ENCODE data around the gene CD36. TPM values are rescaled to one million over a fixed set of nuclear protein-coding genes. Genes with fewer than 3 reads are reported as not detected.

The CD36 gene
- 208 TPM for total RNA-seq

DNA sequence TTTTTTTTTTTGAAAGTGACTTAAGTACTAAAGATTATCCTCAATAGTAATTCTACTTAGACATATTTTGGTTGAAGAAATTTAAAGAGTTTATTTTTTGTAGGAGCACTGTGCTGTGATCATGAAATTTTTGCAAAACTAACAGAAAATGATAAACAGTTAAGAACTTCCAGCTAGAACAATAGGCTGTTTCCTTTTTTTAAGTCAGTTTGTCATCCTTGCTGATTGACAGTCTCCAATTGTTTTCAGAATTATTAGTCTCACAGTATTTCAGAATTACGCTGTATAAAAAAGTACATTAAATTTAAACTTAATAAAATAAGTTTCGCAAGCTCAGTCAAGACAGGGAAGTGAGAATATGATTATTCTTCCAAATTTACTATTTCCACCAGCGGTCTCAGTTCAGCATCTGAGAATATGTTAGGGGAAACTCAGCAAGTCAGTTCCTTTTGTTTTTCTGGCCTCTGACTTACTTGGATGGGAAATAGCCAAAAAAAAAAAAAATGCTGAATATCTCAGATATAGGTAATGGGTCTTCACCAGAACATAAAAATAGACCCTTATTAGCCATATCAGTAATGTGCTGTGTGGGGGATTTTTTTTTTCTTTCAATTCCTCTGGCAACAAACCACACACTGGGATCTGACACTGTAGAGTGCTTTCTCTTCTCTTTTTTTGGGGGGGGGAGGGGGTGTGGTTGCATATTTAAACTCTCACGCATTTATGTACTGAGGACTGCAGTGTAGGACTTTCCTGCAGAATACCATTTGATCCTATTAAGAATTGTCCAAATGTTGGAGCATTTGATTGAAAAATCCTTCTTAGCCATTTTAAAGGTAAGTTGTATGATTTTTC lies at the start of gene CD36:
TSS of gene CD36 (plus strand) at position 732 of the 855 bp plus-strand sequence. CDS start 8,099 bp downstream, outside the sequence.
- DNase-seq (ENCODE audit: low spot score) (no peak), ATAC-seq (peak; percentile 84)
- intact Hi-C loops (cut with DNase I) = no loop called here

GRCh38 chr7:80589631-80590030 lies 48.8 kb upstream of the CD36 start:
- ATAC-seq (no peak), DNase-seq (ENCODE audit: low spot score) (no peak)
- intact Hi-C loops (cut with DNase I) = no loop called here

- DNase-seq (ENCODE audit: low spot score) (no peak), ATAC-seq (no peak)
- intact Hi-C loops (cut with DNase I) = no loop called here
These were observed 46.8 kb upstream of the CD36 start for GRCh38 chr7:80591654-80592053.

GRCh38 chr7:80593869-80594586 lies 44.4 kb upstream of the CD36 start:
- DNase-seq (ENCODE audit: low spot score) (no peak), ATAC-seq (no peak)
- intact Hi-C loops (cut with DNase I) = no loop called here

GRCh38 chr7:80596933-80597517 lies 41.4 kb upstream of the CD36 start:
- ATAC-seq (peak; percentile 84), DNase-seq (ENCODE audit: low spot score) (no peak)
- intact Hi-C loops (cut with DNase I) = no loop called here

DNA sequence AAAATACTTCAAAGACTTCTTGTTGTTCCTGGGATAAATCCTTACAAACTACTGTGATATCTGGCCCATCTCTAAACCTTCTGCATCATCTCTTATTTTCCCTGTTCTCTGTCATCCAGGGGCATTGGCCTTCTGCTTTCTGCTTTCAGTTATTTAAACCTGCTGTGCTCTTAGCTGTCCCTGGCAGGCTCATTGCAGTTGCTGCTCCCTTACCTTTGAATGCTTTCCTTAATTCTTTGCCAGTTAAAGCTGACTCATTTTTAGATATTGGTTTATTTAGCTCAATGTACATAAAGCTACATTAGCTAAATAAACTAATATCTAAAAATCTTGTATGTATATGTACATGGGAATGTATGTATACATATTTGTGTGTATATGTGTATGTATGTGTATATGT lies 40.6 kb upstream of the CD36 start:
- intact Hi-C loops (cut with DNase I) = no loop called here
- DNase-seq (ENCODE audit: low spot score) (no peak), ATAC-seq (no peak)

- no peak for DNase-seq (ENCODE audit: low spot score)
- intact Hi-C loops (cut with DNase I) = no loop called here
- ATAC-seq = no peak
These were observed 38.4 kb upstream of the CD36 start for GRCh38 chr7:80600046-80600445.

GRCh38 chr7:80601999-80602398 lies 36.4 kb upstream of the CD36 start:
- no peak for DNase-seq (ENCODE audit: low spot score)
- intact Hi-C loops (cut with DNase I) = no loop called here
- ATAC-seq = no peak

GRCh38 chr7:80603940-80604339 lies 34.5 kb upstream of the CD36 start:
- ATAC-seq (no peak), DNase-seq (ENCODE audit: low spot score) (no peak)
- intact Hi-C loops (cut with DNase I) = no loop called here

- ATAC-seq = no peak
- DNase-seq (ENCODE audit: low spot score) = no peak
- intact Hi-C loops (cut with DNase I) = no loop called here
These were observed 34.0 kb upstream of the CD36 start for GRCh38 chr7:80604436-80604835.

GRCh38 chr7:80607136-80607535 lies 31.3 kb upstream of the CD36 start:
- intact Hi-C loops (cut with DNase I) = no loop called here
- ATAC-seq (no peak), DNase-seq (ENCODE audit: low spot score) (no peak)

- ATAC-seq = no peak
- DNase-seq (ENCODE audit: low spot score) = no peak
- intact Hi-C loops (cut with DNase I) = no loop called here
These were observed 30.1 kb upstream of the CD36 start for GRCh38 chr7:80608336-80608735.

GRCh38 chr7:80609751-80610150 lies 28.7 kb upstream of the CD36 start:
- ATAC-seq = no peak
- no peak for DNase-seq (ENCODE audit: low spot score)
- intact Hi-C loops (cut with DNase I) = no loop called here

DNA sequence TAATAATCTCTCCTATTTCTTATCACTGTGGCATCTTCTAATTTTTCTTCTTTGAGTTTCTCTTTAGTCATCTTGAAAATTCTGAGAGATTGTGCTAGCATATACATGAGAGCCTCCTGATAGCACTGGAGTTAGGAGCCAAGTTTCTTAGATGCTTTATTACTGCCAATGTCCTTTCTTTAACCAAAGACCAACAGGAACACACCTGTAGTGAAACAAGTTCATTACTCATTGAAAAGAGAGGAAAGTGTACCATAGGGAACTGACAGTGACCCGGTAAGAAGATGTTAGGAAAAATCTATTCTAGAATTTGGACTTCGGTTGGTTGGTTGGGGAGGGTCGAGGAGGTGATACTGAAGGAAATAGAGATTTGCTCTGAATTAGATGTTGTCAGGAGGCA lies 27.1 kb upstream of the CD36 start:
- intact Hi-C loops (cut with DNase I) = no loop called here
- ATAC-seq (no peak), DNase-seq (ENCODE audit: low spot score) (no peak)

DNA sequence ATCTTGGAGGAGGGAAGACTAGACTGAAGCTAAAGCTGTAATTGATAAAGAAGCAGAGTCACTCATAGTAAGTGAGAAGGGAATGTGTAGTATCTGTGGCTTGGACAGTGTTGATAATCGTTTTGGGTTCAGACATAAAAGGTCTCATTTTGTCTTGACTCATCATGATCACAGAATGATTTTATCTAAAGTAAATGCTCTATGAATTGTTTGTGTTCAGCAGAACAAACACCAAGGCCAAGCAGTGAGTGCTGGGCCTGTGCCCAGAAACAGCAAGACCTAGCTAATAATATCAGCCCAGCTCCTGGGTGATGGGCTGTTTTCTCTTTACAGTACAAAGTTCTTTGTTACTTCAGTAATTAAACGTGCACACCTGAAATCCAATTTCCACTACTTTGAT lies 26.7 kb upstream of the CD36 start:
- no peak for DNase-seq (ENCODE audit: low spot score)
- no peak for ATAC-seq
- intact Hi-C loops (cut with DNase I) = no loop called here

DNA sequence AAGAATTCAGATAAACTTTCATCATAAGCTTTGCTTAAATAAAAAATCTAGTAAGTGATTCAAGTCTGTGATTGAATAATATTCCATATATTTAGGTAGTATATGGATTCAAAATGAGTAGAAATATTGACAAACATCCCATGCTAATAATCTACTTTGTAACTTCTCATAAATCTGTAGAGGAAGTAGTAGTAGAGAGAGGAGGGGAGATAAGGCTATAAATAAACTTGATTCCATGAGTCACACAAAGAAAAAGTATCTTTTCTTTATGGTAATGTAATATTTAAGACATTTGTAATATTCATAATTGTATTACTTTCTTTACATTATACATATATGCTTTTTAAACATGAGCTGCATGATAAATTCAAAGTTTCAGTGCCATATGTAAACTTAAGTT lies 25.6 kb upstream of the CD36 start:
- DNase-seq (ENCODE audit: low spot score) (no peak), ATAC-seq (no peak)
- intact Hi-C loops (cut with DNase I) = no loop called here

GRCh38 chr7:80613519-80613918 lies 24.9 kb upstream of the CD36 start:
- no peak for DNase-seq (ENCODE audit: low spot score)
- no peak for ATAC-seq
- intact Hi-C loops (cut with DNase I) = no loop called here

GRCh38 chr7:80614851-80615271 lies 23.6 kb upstream of the CD36 start:
- ATAC-seq (no peak), DNase-seq (ENCODE audit: low spot score) (no peak)
- intact Hi-C loops (cut with DNase I) = no loop called here

GRCh38 chr7:80618096-80618495 lies 20.3 kb upstream of the CD36 start:
- DNase-seq (ENCODE audit: low spot score) (no peak), ATAC-seq (peak; percentile 62)
- intact Hi-C loops (cut with DNase I) = no loop called here

DNA sequence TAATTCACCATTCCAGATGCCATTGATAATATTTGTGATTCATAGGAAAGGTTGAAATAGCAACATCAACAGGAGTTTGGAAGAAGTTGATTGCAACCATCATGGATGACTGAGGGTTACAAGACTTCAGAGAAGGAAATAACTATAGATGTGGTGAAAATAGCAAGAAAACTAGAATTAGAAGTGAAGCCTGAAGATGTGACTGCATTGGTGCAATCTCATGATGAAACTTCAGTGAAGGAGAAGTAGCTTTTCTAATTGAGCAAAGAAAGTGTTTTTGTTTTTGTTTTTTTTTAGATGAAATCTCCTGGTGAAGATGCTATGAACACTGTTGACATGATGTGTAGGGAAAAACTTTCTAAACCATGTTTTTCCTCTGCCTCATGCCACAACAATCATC lies 18.7 kb upstream of the CD36 start:
- ATAC-seq = no peak
- intact Hi-C loops (cut with DNase I) = no loop called here
- no peak for DNase-seq (ENCODE audit: low spot score)
